Coronary artery (tissue), 2 donors: Measurements from ENCODE around the gene RALGAPA2.

ENCODE experiments used
- DNase-seq: peaks from one replicate; pipeline ENCODE4 v3.0.0-alpha.2; 2017; ENCODE audit warnings: low spot score
- H3K27ac ChIP-seq, 2 donors: fragments of 200-600 bp; sonication (generic); one replicate each; pipeline ENCODE4 v1.5.1; 2016 to 2019
- H3K4me3 ChIP-seq: fragments of 200-600 bp; sonication (generic); 2 replicates; pipeline ENCODE4 v1.5.1; 2016; ENCODE audit warnings: mild to moderate bottlenecking, moderate library complexity
- CTCF ChIP-seq: fragments of 200-600 bp; sonication (generic); IDR thresholded peaks from one replicate; pipeline ENCODE4 v1.5.1; 2019; ENCODE audit warnings: antibody characterized with exemption

Gene RALGAPA2

GRCh38 chr20:20668639-20669038 is 43.8 kb downstream of the RALGAPA2 start:
- TF ChIP-seq CTCF: no peak
- no peak overlapping the region for H3K4me3 ChIP-seq
- no peak overlapping the region for H3K27ac ChIP-seq
- no peak for DNase-seq

GRCh38 chr20:20666359-20666758 is 46.1 kb downstream of the RALGAPA2 start:
- DNase-seq: no peak
- Histone ChIP-seq H3K27ac (no peak overlapping the region), H3K4me3 (no peak overlapping the region)
- TF ChIP-seq CTCF: no peak

DNA sequence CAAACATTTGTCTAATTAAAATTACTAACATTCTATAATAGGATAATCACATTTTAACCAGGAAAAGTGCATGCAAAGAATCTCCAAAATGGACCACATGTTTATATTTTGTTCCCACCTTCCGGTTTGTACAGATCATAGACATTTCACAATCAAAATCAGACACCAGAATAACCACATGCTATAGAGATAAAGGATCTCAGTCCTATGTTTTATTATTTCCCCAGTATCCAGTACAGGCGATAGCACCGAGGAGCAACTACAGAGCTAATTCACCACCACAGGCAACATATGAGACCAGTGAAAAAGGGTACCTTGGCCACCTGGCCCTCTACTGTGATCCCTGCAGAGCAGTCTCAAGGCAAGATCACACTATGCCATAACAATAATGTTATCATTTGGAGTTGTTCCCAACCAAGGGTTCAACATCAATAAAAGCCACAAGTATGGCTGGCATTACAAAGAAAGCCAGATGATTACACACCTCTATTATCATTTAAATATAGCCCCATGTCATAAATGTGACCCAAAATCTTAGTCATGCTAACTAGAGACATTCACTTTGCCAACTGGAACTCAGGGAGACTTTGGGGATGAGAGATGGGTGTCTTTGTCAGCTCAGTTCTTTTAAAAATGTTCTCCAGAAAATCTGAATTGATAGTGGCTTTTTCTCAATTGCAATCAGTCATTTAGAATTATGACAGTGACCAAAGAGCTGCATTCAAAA is 46.7 kb downstream of the RALGAPA2 start:
- no peak for DNase-seq
- Histone ChIP-seq H3K27ac (no peak overlapping the region), H3K4me3 (no peak overlapping the region)
- TF ChIP-seq CTCF: no peak

DNA sequence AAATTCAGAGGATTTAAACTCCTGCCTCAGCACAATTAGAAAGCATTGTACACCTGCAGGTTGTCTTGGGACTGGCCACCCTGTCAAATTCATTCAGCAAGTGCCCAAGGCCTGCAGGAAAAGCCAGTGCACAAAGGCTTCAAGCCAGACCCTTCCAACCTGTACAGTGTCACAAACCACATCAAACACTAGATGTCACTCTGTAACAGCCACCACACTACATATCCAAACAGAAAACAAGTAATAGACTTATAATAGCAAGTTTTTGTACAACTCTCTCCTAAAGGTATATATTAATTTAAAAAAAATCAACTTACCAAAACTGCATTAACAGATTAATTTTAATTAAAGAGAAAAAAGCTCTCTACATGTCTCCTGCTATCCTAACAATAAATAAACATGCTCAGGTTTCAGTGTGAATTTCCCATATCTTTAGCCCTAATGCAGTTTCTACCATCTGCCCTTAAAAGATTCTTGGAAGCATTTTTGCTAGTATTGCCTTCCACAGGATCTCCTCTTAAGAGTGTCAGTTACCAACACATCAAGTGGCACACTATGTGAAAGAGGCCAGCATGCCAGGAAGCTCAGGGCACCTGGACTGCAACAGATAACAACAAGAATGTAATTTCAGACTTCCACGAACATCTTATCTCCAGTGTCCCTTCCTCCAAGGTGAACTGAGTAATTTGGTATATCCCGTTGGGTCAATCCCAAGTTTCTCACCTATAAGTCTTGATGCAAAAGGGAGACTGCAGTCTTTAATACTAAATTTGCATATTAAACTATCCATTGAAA is 47.5 kb downstream of the RALGAPA2 start:
- Histone ChIP-seq H3K4me3 (no peak overlapping the region), H3K27ac (no peak overlapping the region)
- no peak for TF ChIP-seq CTCF
- DNase-seq: no peak

DNA sequence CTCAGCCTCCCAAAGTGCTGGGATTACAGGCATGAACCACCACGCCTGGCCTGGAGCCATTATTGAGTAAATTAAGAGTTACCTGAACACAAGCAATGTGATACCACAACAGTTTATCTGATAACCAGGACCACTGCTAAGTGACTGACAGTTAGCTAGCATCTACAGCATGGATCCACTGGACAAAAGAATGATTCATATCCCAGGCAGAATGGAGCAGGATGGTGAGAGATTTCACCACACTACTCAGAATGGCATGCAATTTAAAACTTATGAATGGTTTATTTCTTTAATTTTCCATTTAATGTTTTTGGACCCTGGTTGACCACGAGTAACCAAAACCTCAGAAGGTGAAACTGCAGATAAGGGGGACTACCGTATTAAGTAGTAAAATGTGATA is 48.6 kb downstream of the RALGAPA2 start:
- no peak for DNase-seq
- H3K27ac ChIP-seq: no peak overlapping the region
- H3K4me3 ChIP-seq: no peak overlapping the region
- no peak for TF ChIP-seq CTCF

DNA sequence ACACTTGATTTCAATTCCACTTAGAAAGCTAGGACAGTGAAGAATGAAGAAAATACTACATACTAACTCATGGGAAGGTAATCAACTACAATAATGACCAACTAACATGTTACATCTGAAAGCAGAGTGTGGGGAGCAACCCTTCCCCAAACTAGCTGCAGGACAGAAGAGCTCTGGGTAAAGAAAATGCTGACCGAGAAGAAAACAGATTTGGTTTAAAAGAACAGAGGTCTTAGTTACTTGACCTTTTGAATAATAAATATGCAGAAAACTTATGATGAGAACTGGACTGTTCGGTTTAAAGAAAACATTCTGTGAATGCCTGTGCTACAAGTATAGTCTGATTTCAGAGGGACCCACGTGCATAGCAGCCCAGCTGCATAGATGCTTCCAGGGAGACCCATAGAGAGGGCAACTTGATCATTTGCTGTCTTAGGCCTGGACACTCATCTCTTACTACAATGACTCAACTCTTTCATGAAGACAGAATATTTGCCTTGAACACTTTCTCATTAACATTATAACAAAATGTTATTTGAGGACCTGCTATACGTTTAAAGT is 53.5 kb downstream of the RALGAPA2 start:
- H3K27ac ChIP-seq: no peak overlapping the region
- H3K4me3 ChIP-seq: no peak overlapping the region
- TF ChIP-seq CTCF: no peak
- no peak for DNase-seq
